ENCODE measurements around the gene DDAH2.

Gene DDAH2

DNA sequence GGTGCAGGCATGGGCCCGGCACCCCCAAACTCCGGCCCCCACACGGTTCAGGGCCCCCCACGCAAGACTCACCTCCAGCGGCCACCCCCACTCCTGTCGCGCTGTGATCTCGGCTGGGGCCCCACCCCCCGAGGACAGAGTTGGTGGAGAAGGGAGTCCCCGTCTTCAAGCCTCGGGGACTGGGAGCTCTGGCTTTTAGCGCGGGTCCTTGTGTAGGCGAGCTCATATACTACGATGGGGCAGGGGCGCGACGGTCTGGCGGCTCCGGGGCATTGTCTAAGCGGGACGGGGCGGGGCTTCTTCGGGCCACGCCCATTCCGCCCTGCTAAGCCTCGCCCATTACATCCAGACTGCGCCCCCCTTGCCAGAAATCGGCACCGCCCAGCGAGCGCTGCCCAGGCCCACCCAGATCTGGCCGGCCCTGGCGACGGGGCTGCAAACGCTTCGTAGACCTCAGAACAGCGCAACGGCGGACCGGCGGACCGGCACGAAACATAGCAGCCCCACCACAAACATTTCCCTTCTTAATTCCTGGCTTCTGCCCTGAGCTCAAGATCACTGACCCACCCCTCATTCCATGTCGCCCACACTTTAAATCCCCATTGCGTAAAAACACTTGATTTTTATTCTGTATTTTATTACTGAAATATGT lies 1.0 kb upstream of the DDAH2 start:
- peak; percentile 24 for DNase-seq

DNA sequence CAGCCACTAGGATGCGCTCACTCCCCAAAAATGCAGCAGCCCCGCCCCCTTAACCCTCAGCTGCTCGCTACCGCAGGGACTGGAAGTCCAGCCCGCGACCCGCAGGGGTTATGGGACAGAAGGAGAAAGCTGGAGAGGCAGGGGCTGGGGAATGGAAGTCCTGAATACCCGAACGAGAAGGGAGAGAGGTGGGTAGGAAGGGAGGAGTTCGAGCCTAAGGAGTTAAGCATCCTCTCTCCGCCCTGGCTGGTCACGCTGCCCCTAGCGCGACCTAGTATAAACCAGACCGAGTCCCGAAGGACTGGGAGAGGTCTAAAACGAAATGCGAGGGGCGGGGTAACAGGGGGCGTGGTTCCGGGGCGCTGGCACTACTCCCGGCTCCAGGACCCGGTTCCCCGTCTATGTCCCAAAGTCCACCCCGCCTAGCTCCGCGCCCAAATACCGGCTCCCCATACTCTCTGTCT lies 448 bp upstream of the DDAH2 start:
- peak; percentile 77 for DNase-seq

- DNase-seq: no peak
Measured at GRCh38 chr6:31727717-31728671, 1.1 kb downstream of the DDAH2 start.

DNA sequence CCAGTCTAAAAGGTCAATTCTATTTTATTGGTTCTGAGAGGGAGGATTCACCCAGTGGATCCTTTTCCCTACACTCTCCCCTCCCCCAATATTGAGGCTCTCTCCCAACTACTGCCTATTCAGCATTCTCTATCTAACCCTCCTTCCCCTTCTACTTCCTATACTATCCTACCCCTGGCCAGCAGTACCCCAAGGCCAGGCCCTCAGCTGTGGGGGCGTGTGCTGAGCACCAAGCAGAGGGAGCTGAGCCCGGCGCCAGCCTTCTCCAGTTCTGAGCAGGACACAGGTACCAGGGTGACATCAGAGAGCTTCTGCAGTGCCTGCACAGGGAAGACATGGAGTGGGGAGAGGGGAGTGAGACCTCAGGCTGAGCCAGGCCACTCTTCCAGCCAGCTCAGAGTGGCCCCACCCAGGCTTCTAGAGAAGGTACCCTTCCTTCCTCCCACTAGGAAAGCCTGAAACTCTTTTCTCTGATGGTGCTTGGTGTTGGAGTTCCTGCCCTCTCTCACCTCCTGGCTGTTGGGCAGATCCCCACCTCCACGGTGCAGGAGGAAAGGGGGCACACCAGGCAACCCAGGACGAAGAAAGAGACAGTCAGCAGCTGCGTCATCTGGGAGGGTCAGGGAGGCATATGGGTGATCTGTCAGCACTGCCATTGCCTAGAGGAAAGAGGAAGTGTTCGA lies 1.9 kb downstream of the DDAH2 start:
- DNase-seq: no peak

- no peak for DNase-seq
Measured at GRCh38 chr6:31725502-31726350, 3.4 kb downstream of the DDAH2 start.

DNA sequence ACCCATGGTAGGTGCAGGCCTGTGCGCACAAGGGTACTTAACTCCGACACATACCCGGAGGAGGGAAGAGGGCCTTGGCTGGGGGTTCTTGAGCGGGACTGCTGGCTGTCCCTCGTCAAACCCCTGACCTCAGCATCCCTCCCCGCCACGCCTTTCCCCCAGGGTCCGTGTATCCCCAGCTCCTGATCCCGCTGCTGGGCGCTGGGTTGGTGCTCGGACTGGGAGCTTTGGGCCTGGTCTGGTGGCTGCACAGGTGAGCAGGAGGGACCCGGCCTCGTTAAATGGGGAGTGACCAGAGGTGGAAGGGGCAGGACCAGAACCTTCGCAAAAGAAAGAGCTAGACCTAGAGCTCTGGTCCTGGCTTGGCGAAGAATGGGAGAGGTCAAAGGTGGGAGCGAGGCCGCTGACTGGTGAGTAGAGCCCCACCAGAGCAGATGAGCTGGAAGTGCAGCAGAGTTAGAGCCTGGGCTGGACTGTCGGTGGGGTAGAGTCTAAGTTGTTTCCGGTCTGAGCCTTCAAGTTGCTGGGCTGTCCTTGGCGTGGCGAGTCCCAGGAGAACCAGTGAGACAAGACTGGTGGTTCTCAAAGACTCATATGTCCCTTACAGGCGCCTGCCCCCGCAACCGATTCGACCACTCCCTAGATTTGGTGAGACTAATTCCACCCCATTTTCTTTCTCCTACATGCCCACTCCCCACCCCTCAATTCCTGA lies 5.0 kb downstream of the DDAH2 start:
- no peak for DNase-seq

DNA sequence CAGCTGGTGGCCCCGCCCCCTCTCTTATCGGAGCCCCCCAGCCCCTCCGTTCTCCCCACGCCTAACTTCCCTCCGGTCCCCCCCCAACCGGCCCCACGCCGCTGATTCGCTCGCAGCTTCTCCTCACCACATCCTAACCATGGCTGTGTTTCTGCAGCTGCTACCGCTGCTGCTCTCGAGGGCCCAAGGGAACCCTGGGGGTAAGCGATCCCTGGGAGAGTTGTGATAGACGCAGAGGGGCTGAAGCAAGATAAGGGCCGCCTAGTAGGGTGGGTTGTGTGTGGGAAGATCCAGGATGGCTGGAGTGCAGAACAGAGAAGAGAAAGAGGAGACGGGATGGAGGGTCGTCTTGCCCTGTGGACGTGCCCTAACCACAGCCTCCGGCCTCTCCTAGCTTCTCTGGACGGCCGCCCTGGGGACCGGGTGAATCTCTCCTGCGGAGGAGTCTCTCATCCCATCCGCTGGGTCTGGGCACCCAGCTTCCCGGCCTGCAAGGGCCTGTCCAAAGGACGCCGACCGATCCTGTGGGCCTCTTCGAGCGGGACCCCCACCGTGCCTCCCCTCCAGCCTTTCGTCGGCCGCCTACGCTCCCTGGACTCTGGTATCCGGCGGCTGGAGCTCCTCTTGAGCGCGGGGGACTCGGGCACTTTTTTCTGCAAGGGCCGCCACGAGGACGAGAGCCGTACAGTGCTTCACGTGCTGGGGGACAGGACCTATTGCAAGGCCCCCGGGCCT lies 5.7 kb downstream of the DDAH2 start, which contains the start of gene MPIG6B:
Gene MPIG6B (plus strand): TSS at position 129 of the 735 bp plus-strand sequence. CDS start 11 bp downstream, at position 140.
- DNase-seq: peak; percentile 9

DNA sequence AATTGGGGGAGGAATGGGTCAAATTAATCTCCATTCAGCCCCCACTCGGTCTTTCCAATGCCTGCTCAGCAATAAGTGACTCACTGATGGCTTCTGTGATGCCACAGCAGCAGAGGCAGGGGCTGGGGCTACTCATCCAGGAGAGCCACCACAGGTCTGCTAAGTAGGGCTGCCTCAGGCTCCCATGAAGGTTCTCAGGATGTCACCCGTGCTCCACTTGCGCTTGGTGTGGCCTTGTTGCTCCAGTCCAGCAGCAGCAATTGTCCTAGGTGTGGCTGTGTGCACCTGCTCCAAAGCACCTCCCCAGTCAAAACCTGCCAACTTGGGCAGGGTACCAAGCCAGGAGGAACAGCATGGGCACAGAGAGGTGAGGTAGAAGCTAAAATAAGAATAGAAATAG lies 6.9 kb downstream of the DDAH2 start:
- no peak for DNase-seq

- DNase-seq: no peak
Measured at GRCh38 chr6:31721351-31722020, 7.6 kb downstream of the DDAH2 start, which contains the start of gene LY6G6C. Gene LY6G6C, minus strand, starts transcription at chr6:31721746. Its CDS starts 67 bp downstream, at chr6:31721679.

GRCh38 chr6:31720196-31720770 lies 8.8 kb downstream of the DDAH2 start:
- DNase-seq: no peak

DNA sequence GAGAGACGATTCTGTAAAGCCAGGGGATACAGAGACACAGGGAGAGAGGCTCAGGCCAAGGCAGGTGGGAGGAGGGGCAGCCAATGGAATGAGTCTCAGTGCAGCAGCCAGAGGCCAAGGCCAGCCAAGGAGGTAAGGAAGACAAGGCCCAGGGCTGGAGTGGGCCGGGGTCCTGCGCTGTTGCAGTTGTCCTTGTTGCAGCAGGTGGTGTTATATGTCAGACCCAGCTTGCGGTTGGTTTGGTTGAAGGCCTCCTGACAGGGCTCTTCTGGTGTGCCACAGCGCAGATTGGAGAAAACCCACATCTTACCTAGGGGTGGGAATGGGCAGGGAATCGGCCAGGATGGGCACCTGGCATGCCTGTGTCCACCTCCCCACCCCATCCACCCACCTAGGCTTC lies 10.1 kb downstream of the DDAH2 start:
- DNase-seq: no peak

GRCh38 chr6:31718265-31718664 lies 10.8 kb downstream of the DDAH2 start:
- no peak for DNase-seq

DNA sequence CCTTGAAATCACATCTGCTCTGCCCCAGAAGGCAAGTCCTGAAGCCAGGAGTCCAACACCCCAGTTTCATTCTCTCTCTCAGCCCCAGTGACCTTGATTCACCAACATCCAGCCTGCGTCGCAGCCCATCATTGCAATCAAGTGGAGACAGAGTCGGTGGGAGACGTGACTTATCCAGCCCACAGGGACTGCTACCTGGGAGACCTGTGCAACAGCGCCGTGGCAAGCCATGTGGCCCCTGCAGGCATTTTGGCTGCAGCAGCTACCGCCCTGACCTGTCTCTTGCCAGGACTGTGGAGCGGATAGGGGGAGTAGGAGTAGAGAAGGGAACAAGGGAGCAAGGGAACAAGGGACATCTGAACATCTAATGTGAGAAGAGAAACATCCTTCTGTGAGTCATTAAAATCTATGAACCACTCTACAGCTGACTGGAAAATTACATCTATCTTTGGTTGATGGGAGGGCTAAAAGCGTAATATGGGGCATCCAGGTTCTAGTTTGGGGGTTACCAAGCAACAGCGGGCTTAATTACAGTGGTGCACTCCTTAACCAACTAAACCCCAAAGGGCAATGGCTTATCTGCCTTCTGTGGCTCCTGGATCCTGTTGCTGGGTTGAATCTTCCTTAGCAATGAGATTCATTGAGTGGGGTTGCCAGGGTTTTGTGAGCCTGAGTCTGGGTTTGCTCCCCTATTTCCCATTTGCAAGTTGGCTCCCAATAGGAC lies 11.4 kb downstream of the DDAH2 start:
- no peak for DNase-seq

DNA sequence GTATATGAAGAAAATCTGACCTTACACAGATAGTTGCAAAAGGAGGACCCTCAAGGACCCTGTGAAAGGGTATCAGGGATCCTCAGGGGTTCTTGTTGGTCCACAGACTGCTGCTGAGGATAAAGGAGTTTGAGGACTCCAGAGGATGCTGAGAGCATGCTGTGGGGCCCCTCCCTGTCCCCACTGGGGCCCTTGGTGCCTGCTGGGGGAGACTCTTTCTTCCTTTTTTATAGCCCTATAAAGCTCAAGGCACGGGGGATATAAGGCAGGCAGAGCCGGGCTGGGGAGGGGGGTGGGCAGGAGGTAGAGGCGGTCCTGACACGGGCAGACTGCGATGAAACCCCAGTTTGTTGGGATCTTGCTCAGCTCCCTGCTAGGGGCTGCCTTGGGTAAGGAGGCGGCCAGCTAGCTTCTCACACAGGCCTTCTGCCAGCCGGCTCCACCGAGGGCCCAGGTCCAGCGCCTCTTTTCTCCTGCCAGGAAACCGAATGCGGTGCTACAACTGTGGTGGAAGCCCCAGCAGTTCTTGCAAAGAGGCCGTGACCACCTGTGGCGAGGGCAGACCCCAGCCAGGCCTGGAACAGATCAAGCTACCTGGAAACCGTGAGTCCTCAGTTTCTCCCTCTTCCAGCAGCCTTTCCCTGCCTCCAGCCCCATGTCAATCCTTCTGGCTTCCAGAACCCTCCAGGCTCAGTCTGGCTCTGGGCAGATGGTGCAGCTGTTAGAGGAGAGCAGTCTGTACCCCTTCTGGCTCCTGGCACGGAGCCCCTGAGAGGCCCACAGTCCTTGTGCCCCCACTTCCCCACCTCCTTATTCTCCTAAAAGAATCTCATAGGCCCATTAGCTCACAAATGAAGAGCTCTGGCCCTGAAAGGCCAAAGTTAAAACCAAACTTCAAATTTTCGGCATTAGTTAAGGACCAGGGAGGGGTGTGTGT lies 13.8 kb downstream of the DDAH2 start, which contains the start of gene LY6G6D:
Gene LY6G6D (plus strand): TSS at position 327 of the 937 bp plus-strand sequence. CDS start 8 bp downstream, at position 335.
- DNase-seq: peak; percentile 36

DNA sequence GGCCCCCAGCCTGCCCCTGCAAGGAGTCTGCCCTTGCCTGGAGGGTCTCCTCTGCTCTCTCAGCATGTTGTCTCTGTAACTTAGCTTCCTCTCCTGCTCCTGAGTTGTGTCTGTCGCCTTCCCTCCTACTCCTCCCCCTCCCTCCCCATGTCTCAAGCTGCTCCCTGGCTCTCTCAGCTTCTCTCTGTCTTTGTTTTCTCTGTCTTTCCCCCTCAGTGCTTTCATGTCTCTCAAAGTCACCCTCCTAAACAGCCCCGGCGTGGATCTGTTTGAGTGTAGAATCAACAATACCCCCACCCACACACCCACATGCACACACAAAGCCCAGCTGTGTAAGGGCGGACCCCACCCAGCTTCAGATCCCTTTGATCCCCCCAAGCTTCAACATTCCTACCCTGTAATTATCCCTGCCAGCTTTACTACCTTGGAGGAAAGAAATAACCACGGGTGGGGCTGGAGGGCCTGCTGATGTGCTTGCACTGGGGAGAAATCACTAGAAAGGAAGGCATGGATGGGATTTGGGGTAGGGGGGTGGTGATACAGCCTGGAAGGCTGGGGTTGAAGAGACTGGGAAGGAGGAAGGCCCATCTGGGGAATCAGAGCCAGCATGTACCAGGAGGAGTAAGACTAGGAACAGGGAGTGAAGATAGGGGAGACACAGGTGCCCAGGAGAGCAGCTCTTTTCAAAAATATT lies 15.0 kb downstream of the DDAH2 start:
- DNase-seq: no peak

GRCh38 chr6:31713465-31713864 lies 15.6 kb downstream of the DDAH2 start:
- no peak for DNase-seq

GRCh38 chr6:31712296-31712695 lies 16.8 kb downstream of the DDAH2 start:
- DNase-seq: no peak
